GM21515 (cell line): Measurements from ENCODE around the gene SLC39A11.

Source experiments
- ATAC-seq: cut with Tn5 transposase; IDR thresholded peaks from one replicate; pipeline ENCODE4 v1.9.1; 2021; ENCODE audit not compliant: unreplicated experiment

The SLC39A11 gene

GRCh38 chr17:72984145-72984925 is 108.2 kb downstream of the SLC39A11 start:
- no peak for ATAC-seq

- no peak for ATAC-seq
These were observed 109.8 kb downstream of the SLC39A11 start for GRCh38 chr17:72982680-72983079.

GRCh38 chr17:72978593-72979218 is 113.8 kb downstream of the SLC39A11 start:
- ATAC-seq, result no peak

DNA sequence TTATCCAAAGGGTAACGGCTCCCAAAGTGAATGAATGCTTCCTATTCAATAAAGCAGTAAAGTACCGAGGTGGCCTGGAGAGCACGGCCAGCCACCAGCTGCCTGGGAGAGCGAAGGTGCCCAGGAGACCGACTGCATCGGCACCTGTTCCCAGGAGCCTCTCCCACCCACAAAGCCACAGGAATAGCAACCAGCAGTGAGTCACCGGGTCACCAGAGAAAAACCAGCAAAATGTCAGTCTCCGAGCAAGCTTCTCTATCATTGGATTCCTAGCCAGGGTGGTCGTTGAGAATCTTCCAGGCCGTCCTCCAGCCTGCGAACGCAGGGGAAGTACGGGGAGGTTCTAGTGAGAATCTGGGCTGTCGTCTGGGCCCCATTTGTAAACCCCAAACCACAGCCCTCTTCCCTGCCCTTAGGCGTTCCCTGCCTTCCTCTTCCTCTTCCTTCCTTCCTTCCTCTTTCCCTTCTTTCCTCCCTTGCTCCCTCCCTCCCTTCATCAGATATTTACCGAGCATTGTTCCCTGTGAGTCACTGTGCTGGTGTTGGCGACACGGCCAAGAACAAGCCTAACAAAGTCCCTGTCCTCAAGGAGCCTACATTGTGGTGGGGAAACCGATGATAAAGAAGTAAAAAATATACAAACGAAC is 114.6 kb downstream of the SLC39A11 start:
- ATAC-seq, result no peak

GRCh38 chr17:72976971-72977770 is 115.3 kb downstream of the SLC39A11 start:
- ATAC-seq, result no peak

GRCh38 chr17:72975509-72975908 is 117.0 kb downstream of the SLC39A11 start:
- ATAC-seq, result no peak

- ATAC-seq, result no peak
These were observed 117.8 kb downstream of the SLC39A11 start for GRCh38 chr17:72974605-72975232.

DNA sequence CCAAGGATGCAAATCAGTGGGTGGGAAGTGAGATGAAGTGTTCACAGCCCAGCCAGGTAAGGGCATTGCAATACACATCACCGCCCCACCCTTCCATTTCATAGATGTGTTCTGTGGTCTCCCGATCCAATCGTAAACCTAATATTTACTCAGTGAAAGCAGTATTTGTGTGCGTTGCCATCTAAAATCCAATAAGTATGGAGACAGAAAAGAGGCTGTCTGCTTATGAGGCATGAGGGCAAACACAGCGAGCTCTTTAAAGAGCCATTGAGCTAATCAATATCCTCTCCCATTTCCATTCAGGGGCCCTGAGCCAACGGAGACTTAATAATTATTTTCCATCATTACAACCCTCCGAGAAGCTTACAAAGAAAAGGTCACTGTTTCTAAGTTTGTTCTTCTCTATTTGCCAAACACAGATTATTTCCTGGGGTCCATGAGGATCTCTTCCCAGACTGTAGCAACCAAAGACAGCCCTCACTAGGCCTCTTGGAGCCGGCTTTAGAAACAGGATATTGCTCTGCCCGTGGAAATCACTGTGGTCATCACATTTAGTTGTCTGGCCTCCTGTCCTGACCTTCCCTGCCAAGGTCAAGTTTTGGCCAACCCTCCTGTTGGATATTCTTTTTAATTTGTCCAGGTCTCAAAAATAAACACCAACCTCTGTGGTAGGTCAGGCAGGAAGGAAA is 120.1 kb downstream of the SLC39A11 start:
- no peak for ATAC-seq

DNA sequence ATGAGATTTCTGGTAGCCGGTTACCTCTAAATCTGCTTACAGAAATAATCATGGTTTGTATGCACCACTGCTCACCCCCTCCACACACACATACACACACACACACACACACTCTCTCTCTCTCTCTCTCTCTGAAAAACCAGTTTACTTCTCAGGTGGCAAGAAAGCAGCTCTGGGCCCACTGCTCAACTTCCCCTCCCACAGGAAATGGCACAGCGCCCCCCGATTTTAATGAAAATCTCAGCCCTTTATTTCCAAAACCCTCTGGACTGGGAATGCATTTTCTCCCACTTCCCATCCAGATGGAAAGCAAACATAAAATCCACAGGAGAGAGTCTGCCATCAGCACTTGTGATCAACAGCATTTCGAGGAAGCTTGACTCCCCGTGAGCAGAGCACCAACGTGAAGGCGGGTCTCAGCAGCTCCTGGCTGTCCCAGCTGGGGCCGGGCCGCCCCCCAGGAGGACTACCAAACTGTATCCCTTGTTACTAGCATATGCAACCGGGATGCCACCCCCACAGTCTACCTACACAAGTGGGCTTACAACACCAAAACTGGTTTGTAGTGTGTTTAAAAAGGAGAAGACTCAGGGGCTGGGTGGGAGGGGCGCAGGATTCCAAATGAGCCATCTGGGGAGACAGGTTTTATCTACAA is 121.1 kb downstream of the SLC39A11 start:
- ATAC-seq, result no peak

DNA sequence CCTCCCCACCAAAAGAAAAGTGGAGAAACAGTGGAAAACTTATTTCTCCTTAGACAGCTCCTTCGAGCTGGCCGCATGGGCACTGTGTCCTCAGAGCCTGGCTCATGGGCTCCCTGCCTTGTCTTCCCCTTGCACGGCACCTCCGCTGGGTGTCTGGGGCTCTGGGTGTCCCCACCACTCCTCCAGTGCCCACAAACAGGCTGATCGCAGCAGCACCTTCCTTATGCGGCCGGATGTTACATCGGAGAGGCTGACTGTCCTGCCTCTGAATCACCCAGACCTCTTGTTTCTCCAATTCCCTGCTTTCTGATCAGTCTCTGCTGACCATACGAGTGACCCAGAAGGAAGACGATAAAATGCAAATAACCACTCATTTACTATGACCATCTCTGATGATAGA is 121.7 kb downstream of the SLC39A11 start:
- no peak for ATAC-seq

DNA sequence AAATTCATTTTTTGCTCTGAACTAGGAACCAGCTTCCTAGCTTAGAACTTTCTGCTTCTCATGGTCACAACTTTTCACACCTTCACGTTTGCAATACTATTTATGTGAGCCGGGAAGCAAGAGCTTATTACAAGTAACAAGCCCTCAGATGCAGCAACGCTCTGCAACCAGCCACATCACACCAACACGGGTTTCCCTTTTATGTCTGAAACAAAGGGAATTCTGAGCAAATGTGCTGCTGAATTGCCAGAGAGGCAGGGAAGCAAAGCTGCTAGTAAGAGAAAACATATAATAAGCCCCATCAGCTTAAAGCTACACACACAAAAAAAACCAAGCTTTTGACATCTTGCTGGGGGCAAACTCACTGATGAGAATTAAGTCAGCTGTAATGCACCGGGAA is 122.2 kb downstream of the SLC39A11 start:
- no peak for ATAC-seq

DNA sequence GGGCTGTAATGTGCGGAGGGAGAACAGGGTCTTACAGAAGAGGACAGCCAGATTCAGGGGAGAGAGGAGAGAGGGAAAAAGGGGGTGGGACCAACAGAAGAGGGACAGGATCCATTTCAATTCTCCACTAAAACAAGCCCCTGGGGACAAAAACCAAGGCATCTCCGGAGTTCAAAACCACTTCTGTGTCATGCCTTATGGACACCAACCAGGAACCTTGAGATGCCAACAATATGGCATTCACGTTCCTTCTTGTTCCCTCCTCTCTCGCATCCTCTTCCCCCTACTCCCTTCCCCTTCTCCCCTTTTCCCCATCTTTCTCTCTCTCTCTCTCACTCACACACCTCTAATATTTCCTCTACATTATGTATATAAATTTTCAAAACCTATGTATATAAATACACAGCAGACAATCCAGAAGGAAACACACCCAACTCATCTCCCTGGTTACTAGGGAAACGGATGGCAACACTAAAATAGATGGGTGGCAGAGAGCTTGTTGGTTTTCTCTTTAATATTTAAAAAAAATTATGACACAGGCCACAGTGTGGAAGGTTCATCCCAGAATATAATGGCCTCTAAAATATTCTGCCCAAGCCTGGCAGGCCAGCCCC is 123.1 kb downstream of the SLC39A11 start:
- ATAC-seq, result no peak

GRCh38 chr17:72968798-72969197 is 123.7 kb downstream of the SLC39A11 start:
- ATAC-seq, result no peak

- ATAC-seq, result no peak
These were observed 124.4 kb downstream of the SLC39A11 start for GRCh38 chr17:72967977-72968585.

GRCh38 chr17:72967277-72967970 is 125.1 kb downstream of the SLC39A11 start:
- ATAC-seq, result no peak

- no peak for ATAC-seq
These were observed 130.4 kb downstream of the SLC39A11 start for GRCh38 chr17:72962106-72962505.

DNA sequence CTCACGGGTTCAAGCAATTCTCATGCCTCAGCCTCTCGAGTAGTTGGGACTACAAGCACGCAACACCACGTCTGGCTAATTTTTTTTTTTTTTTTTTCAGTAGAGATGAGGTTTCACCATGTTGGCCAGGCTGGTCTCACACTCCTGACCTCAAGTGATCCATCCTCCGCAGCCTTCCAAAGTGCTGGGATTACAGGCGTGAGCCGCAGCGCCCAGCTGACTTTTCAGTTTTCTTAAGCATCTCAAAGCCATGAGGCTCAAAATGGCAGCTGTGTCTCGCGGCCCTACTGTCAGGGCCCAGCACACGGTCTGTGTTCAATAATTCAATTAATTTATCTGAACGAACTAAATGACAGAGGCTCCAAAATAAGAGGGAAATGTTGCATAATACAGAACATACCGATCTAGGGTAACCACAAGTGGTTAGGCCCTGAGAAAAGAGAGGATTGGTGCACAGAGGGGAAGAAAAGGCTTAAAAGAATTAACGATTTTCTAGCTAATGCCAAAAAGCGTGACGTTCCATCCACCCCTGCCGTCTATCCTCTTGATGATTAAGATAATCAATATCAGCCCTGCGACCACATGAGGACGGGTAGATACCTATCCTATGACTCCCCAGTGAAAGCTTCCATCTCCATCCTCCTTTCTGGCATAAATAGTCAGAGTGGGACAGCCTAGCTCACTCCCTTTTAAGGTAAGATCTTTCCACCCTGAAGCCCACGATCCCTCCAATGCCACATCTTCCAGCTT is 136.9 kb downstream of the SLC39A11 start:
- no peak for ATAC-seq

GRCh38 chr17:72954579-72954978 is 137.9 kb downstream of the SLC39A11 start:
- ATAC-seq, result no peak
